NCI-H446 (cell line): ENCODE results near the gene AP5Z1.

Source experiments
- DNase-seq, 2 experiments: peaks; one replicate each; lab custom pipeline; 2025; lab: John Stamatoyannopoulos, UW

Gene AP5Z1

GRCh38 chr7:4775250-4775847, at the start of gene AP5Z1:
Gene AP5Z1, plus strand, starts transcription at chr7:4775623. Its CDS starts 93 bp downstream, at chr7:4775716.
- DNase-seq = peak; percentile 83 to 97

GRCh38 chr7:4725850-4726450, 49.5 kb upstream of the AP5Z1 start:
- no peak for DNase-seq

- no peak for DNase-seq
Measured at GRCh38 chr7:4726566-4726965, 48.9 kb upstream of the AP5Z1 start.

GRCh38 chr7:4727914-4728705, 47.3 kb upstream of the AP5Z1 start:
- DNase-seq = no peak

- DNase-seq = no peak
Measured at GRCh38 chr7:4729266-4729665, 46.2 kb upstream of the AP5Z1 start.

- no peak for DNase-seq
Measured at GRCh38 chr7:4730276-4730675, 45.1 kb upstream of the AP5Z1 start.

- DNase-seq = no peak
Measured at GRCh38 chr7:4730971-4731370, 44.5 kb upstream of the AP5Z1 start.

GRCh38 chr7:4731803-4732202, 43.6 kb upstream of the AP5Z1 start:
- no peak for DNase-seq

GRCh38 chr7:4733936-4734528, 41.4 kb upstream of the AP5Z1 start:
- no peak for DNase-seq

- DNase-seq = no peak
Measured at GRCh38 chr7:4734587-4735345, 40.7 kb upstream of the AP5Z1 start.

GRCh38 chr7:4737300-4737699, 38.1 kb upstream of the AP5Z1 start:
- no peak for DNase-seq

GRCh38 chr7:4738711-4739527, 36.5 kb upstream of the AP5Z1 start:
- no peak for DNase-seq

- no peak for DNase-seq
Measured at GRCh38 chr7:4739528-4739992, 35.9 kb upstream of the AP5Z1 start.

GRCh38 chr7:4740796-4741195, 34.6 kb upstream of the AP5Z1 start:
- DNase-seq = no peak

GRCh38 chr7:4742051-4742573, 33.3 kb upstream of the AP5Z1 start:
- no peak for DNase-seq

GRCh38 chr7:4742852-4743251, 32.6 kb upstream of the AP5Z1 start:
- no peak for DNase-seq

GRCh38 chr7:4744391-4745264, 30.8 kb upstream of the AP5Z1 start:
- DNase-seq = peak; percentile 97 to 98

- no peak for DNase-seq
Measured at GRCh38 chr7:4745265-4745919, 30.0 kb upstream of the AP5Z1 start.
